ENCODE data around the gene ABRACL.
"Not testable (repeated sequence)": the region's sequence is repeated elsewhere in the genome, so short reads cannot be mapped to it uniquely, and the experiment has no call there.

Gene ABRACL

DNA sequence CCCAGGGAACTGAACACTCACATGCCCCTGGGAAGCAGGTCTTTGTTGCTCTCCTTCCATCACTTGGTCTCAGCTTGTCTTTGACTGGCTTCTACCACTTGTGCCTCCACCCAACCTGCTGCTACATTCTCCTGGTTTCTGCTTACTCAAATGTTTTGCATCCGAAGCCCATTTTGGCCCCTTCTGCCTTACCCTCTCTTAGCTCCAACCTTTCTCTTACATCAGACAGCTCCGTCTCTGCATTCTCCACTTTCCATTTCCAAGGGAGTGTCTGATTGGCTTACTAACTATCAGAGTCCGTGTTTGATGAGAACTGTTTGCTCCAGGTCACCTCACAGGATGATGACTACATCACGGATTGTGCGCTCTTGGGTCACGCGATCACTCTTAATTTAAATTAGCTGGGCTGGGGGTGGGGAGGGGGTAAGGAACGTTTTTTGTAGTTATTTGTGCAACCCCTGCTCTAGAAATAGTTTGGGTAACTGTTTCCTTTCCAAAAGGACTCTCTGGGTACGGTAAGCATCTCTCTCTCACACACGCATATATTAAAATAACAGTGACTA lies 844 bp upstream of the ABRACL start:
- DNase-seq, result peak; percentile 15 to 20
- no peak for TF ChIP-seq GATA1 (IDR thresholded peaks at IDR 0.05; ENCODE audit: low read depth, low read length)
- TF ChIP-seq POLR2A (IDR thresholded peaks at IDR 0.05; ENCODE audit: low read length), result no peak

DNA sequence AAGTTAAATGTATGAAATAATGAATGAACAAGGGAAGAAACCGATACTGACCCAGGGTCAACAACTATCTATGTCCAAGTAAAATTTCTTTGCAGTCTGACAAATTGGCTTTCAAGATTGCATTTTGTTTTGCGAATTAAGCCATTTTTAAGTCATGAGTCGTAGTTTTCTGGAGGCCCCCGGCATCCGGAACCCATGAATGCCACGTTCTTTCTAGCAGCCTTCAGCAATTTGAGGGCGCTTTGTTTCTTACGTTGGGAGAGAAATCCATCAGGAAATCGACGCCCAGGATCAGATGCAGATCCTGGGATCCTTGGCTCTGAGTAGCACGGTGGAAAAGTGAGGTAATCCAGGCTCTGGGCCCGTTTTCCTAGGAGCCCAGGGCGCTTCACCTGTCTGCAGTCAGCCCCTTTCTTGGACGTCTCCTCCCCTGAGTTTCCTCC lies 309 bp upstream of the ABRACL start:
- peak; percentile 51 to 52 for DNase-seq
- TF ChIP-seq POLR2A (IDR thresholded peaks at IDR 0.05; ENCODE audit: low read length) (no peak), GATA1 (IDR thresholded peaks at IDR 0.05; ENCODE audit: low read depth, low read length) (no peak)

DNA sequence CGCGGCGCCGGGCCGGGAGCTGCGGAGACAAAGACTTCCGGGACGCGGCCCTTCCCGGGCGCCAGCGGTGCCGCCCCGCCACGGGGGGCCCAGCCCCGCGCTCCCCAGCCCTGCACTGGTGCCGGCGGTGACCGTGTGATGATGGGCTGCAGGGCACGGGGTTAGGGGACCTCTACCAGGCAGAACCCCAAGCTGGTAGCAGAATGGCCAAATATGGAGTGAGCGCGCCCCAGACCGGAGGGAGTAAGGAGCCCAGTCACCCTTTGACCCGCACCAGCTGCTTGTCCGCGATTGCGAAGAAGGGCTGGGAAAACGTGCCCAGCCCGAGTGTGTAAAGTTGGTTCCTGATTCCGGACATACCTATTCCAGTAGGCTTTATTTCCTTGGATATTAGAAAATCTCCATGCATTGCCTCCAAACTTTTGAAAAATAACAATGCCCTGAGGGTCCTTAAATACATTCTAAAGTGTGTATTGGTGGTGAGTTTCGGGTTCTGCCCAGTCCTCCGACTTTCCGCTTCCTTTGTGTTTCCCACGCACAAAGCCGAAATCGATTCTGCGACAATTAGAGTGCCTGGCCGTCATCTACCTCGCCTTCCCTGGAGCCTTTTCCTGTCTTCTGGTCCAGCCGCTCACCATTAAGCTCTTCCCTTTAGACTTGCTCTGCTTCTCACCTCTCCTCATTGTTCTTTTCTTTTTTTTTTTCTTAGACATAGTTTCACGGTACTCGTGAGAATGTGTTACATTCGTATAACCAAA lies 1.1 kb downstream of the ABRACL start:
- peak; percentile 80 to 85 for DNase-seq
- TF ChIP-seq GATA1 (IDR thresholded peaks at IDR 0.05; ENCODE audit: low read depth, low read length), result no peak
- TF ChIP-seq POLR2A (IDR thresholded peaks at IDR 0.05; ENCODE audit: low read length), result no peak

DNA sequence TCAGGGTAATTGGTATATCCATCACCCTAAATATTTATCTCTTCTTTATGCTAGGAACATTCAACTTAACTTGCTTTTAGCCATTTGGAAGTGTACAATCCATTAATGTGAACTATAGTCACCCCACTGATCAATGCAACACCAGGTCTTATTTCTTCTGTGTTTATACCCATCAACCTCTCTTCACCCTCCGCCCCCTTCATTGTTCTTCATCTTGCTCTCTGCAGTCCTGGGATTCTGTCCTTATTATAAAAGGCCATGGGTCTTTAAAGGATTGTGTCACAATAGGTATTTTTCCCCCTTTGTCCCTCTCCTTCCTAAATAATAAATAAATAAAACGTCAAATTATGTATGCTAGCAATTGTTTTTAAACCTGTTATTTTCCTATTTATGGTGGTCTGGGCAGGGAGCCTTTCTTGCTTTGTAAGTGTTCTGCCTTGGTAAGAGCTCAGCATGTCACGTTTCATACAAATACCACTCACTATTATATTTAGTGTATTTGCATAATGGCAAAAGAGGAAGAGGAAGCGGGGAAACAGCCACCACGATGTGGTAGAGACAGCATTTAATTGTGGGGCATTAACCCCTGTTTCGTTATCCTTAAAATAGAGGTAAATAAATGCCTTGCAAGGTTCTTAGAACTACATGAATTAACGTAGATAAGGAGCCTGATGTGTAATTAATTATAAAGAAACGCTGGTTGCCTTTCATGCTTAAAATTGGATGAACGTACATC lies 1.9 kb downstream of the ABRACL start:
- DNase-seq, result peak in 1 of 2 experiments; percentile 12
- TF ChIP-seq POLR2A (IDR thresholded peaks at IDR 0.05; ENCODE audit: low read length) (no peak), GATA1 (IDR thresholded peaks at IDR 0.05; ENCODE audit: low read depth, low read length) (no peak)

DNA sequence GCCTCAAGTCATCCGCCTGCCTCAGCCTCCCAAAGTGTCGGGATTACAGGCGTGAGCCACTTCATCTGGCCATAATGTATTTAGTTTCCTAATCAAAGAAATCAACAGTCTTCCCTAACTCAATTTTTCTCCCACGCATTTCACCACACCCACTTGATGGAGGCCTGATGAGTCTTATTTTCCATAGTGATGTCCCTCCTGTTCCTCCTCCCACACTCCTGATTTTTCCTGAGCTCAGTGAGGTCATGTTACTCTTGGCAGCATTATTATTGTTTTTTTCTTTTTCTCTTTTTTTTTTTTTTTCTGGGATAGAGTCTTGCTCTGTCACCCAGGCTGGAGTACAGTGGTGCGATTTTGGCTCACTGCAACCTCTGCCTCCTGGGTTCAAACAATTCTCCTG lies 8.9 kb downstream of the ABRACL start:
- TF ChIP-seq POLR2A (IDR thresholded peaks at IDR 0.05; ENCODE audit: low read length) (no peak), GATA1 (IDR thresholded peaks at IDR 0.05; ENCODE audit: low read depth, low read length) (no peak)
- no peak for DNase-seq

DNA sequence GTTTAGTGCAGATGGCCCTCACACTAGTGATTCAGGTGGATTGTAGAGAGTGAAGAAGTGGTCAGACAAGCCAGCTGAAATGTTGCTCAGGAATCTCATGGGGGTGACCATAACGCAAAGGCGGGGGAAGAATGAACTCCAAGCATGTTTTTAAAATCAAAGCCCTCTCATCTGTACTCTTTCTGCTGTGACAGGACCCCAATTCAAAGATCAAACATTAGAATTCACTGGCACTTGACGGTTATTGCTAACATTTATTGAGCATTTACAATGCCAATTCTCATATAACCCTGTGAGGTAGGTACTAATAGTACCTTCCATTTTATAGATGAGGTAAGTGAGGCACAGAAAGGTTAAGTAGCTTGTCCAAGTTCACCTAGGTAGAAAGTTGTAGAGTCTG lies 15.7 kb downstream of the ABRACL start:
- no peak for DNase-seq
- TF ChIP-seq GATA1 (IDR thresholded peaks at IDR 0.05; ENCODE audit: low read depth, low read length) (no peak), POLR2A (IDR thresholded peaks at IDR 0.05; ENCODE audit: low read length) (no peak)

DNA sequence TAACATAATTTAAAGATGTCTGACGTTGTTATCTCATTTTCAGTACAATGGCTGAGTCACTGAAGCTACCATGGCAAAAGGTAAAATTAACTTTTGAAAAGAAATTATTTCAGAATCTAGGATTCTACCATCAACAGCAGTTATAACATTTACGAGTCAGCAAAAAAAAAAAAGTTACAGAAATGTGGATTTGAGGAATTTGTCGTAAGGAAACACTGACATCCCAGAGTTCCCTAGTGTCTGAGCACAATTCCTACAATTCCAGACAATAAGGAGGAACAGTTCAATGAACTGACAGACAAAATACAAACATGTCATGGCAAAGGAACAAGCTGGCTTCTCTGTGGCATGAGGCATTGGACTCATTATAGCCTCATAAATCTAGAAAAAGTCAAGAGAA lies 19.1 kb downstream of the ABRACL start:
- TF ChIP-seq GATA1 (IDR thresholded peaks at IDR 0.05; ENCODE audit: low read depth, low read length) (no peak), POLR2A (IDR thresholded peaks at IDR 0.05; ENCODE audit: low read length) (no peak)
- no peak for DNase-seq

DNA sequence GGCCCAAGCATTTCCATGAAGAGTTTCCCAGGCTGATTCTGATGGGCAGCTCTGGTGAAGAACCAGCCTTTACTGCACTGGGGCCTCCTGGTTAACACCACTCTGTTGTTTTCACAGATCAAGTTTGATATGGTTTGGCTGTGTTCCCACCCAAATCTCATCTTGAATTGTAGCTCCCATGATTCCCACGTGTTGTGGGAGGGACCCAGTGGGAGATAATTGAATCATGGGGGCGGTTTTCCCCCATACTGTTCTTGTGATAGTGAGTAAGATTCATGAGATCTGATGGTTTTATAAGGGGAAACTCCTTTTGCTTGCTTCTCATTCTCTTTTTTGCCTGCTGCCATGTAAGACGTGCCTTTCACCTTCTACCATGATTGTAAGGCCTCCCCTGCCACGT lies 20.4 kb downstream of the ABRACL start:
- not testable (repeated sequence) for DNase-seq

DNA sequence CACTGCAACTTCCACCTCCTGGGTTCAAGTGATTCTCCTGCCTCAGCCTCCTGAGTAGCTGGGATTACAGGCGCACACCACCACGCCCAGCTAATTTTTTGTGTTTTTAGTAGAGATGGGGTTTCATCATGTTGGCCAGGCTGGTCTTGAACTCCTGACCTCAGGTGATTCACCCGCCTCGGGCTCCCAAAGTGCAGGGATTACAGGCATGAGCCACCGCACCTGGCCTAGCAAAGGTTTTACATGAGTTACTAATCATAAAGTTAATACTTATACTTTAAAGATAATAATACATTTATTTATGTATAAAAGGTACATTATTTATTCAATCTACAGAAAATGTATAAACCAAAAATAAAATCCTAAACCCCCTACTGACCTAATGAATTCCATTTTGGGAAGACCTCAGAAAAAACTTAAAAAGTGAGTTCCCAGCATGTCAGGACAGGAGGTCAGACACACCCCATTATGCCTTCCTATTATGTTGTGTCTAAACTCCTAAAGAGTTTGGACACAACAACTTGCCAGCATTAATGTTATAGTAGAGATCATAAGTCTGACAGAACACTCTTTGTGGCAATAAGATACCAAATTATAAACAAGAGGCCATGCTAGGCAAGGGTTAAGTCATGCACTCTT lies 21.7 kb downstream of the ABRACL start:
- not testable (repeated sequence) for DNase-seq

DNA sequence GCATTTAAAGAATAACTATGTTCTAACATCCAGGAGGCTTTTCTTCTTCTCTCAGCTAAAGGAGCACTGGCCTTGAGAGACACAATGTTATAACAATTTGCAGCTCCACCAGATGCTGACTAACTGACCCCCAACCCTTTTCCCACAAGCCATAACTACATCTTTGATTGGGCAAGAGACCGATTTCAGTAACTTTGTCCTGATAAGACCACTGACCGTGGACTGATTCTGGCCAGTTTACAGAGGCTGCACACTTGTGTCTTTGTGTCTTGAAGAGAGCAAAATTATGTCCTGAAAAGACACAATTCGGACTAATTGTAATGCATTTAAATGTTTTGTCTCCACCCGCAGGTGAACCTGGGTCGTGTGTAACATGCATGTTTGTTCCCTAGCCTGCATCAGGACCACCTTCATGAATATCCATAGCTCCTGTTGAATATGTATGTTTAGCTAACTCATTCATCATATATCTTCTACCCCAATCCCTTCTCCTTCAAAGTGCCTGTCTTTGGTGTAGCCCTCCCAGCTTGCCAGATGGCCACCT lies 22.3 kb downstream of the ABRACL start:
- TF ChIP-seq POLR2A (IDR thresholded peaks at IDR 0.05; ENCODE audit: low read length) (no peak), GATA1 (IDR thresholded peaks at IDR 0.05; ENCODE audit: low read depth, low read length) (no peak)
- DNase-seq, result no peak

DNA sequence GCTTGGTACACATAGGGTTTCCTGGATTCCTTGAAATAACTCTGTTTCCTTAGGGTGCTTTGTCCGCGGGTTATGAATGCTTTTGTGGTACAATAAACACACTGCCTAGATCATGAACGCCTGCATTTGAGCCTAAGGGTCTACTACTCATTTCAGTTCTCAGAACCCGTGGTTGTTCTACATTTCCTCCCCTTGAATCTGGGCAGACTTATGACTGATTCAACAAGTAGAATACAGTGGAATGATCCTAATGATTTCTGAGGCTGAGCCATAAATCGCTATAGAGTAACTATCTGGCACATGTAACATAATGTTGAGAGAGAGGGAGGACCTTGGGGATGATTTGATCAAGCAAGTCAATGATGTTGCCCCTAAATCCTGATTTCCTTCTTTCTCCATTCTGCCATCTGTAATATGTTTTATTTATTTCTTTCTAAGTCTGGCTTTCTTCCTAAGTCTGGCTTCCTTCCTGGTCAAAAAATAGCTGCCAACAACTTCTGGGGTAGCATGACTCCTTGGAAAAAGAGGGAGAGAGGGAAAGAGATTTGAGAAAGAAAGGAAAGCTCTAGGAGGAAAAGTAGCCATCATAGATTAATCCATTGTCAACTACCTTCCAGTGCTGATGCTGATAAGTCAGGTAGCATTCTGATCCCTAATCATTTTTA lies 23.0 kb downstream of the ABRACL start:
- no peak for DNase-seq
- TF ChIP-seq POLR2A (IDR thresholded peaks at IDR 0.05; ENCODE audit: low read length) (no peak), GATA1 (IDR thresholded peaks at IDR 0.05; ENCODE audit: low read depth, low read length) (no peak)

DNA sequence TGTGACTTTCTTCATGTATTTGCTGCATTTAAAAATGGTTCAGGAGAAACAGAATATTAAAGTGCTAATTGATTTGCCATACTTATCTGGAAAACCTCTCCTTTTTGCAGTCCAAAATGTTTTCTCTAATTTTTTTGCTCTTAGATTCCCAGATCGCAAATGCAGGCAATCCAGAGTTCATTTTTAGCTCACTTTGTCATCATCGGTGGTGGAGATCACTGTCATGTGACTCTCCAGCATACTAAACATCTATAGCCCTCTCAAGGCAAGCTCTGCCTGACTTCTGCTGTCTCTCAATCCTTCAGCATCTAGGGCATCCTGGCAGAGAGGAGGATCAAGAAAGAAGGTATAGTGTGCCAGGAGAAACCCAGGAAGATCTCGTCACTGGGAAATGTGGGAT lies 24.8 kb downstream of the ABRACL start:
- TF ChIP-seq GATA1 (IDR thresholded peaks at IDR 0.05; ENCODE audit: low read depth, low read length) (no peak), POLR2A (IDR thresholded peaks at IDR 0.05; ENCODE audit: low read length) (no peak)
- no peak for DNase-seq

DNA sequence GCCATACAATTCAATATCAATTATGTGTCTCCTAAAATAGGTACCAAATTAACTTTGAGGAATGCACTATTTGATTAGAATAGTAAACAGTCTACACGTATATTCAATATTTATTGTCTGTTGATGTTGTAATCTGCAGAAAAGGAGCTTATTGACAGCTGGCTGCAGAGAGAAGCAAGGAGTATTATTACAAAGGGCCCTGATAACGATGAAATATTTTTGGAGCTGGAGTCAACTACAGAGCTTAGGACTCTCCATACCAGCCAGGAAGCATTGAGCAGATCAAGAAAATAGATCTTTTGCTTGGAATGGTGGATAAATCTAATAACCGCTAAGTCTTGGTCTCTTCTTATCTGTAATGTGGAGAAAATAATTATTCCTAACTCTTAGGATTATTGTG lies 25.5 kb downstream of the ABRACL start:
- DNase-seq, result no peak
- TF ChIP-seq POLR2A (IDR thresholded peaks at IDR 0.05; ENCODE audit: low read length), result no peak
- no peak for TF ChIP-seq GATA1 (IDR thresholded peaks at IDR 0.05; ENCODE audit: low read depth, low read length)

DNA sequence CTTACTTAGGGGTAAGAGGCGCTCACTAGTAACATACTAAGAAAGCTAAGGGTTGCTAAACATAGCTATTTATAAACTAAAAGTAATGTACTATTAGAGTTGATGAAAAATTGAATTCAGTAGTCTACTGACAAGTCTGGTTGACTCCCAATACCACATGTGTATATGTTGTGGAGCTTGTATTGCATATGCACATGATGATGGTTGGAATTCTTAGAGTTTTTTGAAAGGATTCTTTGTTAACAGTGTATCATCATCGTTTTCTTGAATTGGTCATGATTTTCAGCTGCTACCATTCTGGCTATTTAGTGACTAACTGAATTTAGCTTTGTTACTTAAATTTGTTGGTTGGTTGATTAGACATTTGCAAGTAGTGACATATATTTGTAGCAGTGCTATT lies 27.2 kb downstream of the ABRACL start:
- TF ChIP-seq GATA1 (IDR thresholded peaks at IDR 0.05; ENCODE audit: low read depth, low read length) (no peak), POLR2A (IDR thresholded peaks at IDR 0.05; ENCODE audit: low read length) (no peak)
- DNase-seq, result no peak
